Liver (tissue), 9 donors: ENCODE results near the gene PLOD3. TPM values are rescaled to one million over a fixed set of nuclear protein-coding genes. Genes with fewer than 3 reads are reported as not detected.

Source experiments
- DNase-seq: peaks from one replicate; pipeline ENCODE4 v3.0.0-alpha.2; 2017; ENCODE audit warnings: low spot score
- H3K27ac ChIP-seq, 2 donors: one replicate each; pipeline ENCODE4 v1.7.0; 2013; ENCODE audit warnings: inconsistent platforms in 2 of 2, low read length in 2 of 2, control low read depth in 1 of 2, low read depth in 1 of 2, mild to moderate bottlenecking in 1 of 2
- H3K27me3 ChIP-seq, 4 donors: one replicate each; pipeline versions ENCODE4 v1.6.1 to v1.7.0; 2013; ENCODE audit warnings: low read length in 3 of 4, inconsistent platforms in 1 of 4, mild to moderate bottlenecking in 1 of 4, moderate library complexity in 1 of 4; ENCODE audit not compliant: control insufficient read depth in 4 of 4, insufficient read depth in 4 of 4
- H3K36me3 ChIP-seq, 4 donors: one replicate each; pipeline versions ENCODE4 v1.6.1 to v1.7.0; 2013; ENCODE audit warnings: low read length in 3 of 4, mild to moderate bottlenecking in 3 of 4, low read depth in 1 of 4, moderate library complexity in 1 of 4; ENCODE audit not compliant: control insufficient read depth in 4 of 4, insufficient read depth in 3 of 4
- H3K4me1 ChIP-seq, 4 donors: one replicate each; pipeline versions ENCODE4 v1.6.1 to v1.7.0; 2013; ENCODE audit warnings: low read length in 3 of 4, mild to moderate bottlenecking in 3 of 4, moderate library complexity in 1 of 4; ENCODE audit not compliant: control insufficient read depth in 4 of 4, insufficient read depth in 4 of 4
- H3K4me3 ChIP-seq, 3 donors: one replicate each; pipeline versions ENCODE4 v1.6.1 to v1.7.0; 2013; ENCODE audit warnings: low read length in 3 of 3, control low read depth in 1 of 3, low read depth in 1 of 3, mild to moderate bottlenecking in 1 of 3
- H3K9ac ChIP-seq, 2 donors: one replicate each; pipeline ENCODE4 v1.7.0; 2013; ENCODE audit warnings: low read length in 2 of 2, mild to moderate bottlenecking in 2 of 2, moderate library complexity in 2 of 2, control low read depth in 1 of 2, low read depth in 1 of 2
- H3K9me3 ChIP-seq, 4 donors: one replicate each; pipeline versions ENCODE4 v1.6.1 to v1.7.0; 2013; ENCODE audit warnings: low read length in 3 of 4; ENCODE audit not compliant: control insufficient read depth in 4 of 4
- EGR1 ChIP-seq, 2 donors: IDR thresholded peaks; 2 replicates each; pipeline ENCODE4 v1.6.1; 2016 to 2018; ENCODE audit warnings: antibody characterized with exemption in 2 of 2, low read depth in 2 of 2
- FOXA1 ChIP-seq: IDR thresholded peaks from 2 replicates; pipeline ENCODE4 v1.6.1; 2016; ENCODE audit warnings: antibody characterized with exemption
- FOXA2 ChIP-seq: IDR thresholded peaks from 2 replicates; pipeline ENCODE4 v1.6.1; 2016; ENCODE audit warnings: antibody characterized with exemption
- GABPA ChIP-seq, 2 donors: IDR thresholded peaks in 1 of 2; conservative IDR thresholded peaks in 1 of 2; 2 replicates each; pipeline ENCODE4 v1.6.1; 2016; ENCODE audit warnings: antibody characterized with exemption in 2 of 2, mild to moderate bottlenecking in 1 of 2, moderate library complexity in 1 of 2
- HNF4A ChIP-seq, 2 donors: conservative IDR thresholded peaks; 2 replicates each; pipeline ENCODE4 v1.6.1; 2016; ENCODE audit warnings: antibody characterized with exemption in 2 of 2, mild to moderate bottlenecking in 2 of 2
- HNF4G ChIP-seq: IDR thresholded peaks from 2 replicates; pipeline ENCODE4 v1.6.1; 2016; ENCODE audit warnings: antibody characterized with exemption
- JUND ChIP-seq, 2 donors: IDR thresholded peaks; 2 replicates each; pipeline ENCODE4 v1.6.1; 2016; ENCODE audit warnings: antibody characterized with exemption in 2 of 2
- NR2F2 ChIP-seq: IDR thresholded peaks from 2 replicates; pipeline ENCODE4 v1.6.1; 2016; ENCODE audit warnings: antibody characterized with exemption
- RAD21 ChIP-seq, 2 donors: IDR thresholded peaks; 2 replicates each; pipeline ENCODE4 v1.6.1; 2016; ENCODE audit warnings: antibody characterized with exemption in 2 of 2, mild to moderate bottlenecking in 2 of 2
- RXRA ChIP-seq, 2 donors: IDR thresholded peaks; 2 replicates each; pipeline ENCODE4 v1.6.1; 2017 to 2018; ENCODE audit warnings: antibody characterized with exemption in 2 of 2, mild to moderate bottlenecking in 1 of 2
- SP1 ChIP-seq: IDR thresholded peaks from 2 replicates; pipeline ENCODE4 v1.6.1; 2018; ENCODE audit warnings: antibody characterized with exemption, mild to moderate bottlenecking
- TAF1 ChIP-seq: conservative IDR thresholded peaks from 2 replicates; pipeline ENCODE4 v1.6.1; 2016; ENCODE audit warnings: antibody characterized with exemption, mild to moderate bottlenecking
- YY1 ChIP-seq: IDR thresholded peaks from 2 replicates; pipeline ENCODE4 v1.6.1; 2016; ENCODE audit warnings: antibody characterized with exemption, mild to moderate bottlenecking
- WGBS: extraction: QIAGEN DNeasy Blood & Tissue Kit; methylation state at CpG from one replicate; pipeline ENCODE4 v1.1.7; 2013; 5-methylcytosine and 5-hydroxymethylcytosine counted together
- polyA plus RNA-seq, 2 donors: library from polyadenylated mRNA; stranded (reverse) in 1 of 2; unstranded in 1 of 2; fragments of 200-250 nt in 1 of 2; fragments of >200 nt in 1 of 2; fragmentation: Nextera tagmentation in 1 of 2; extraction: Ambion mirVana in 1 of 2; gene quantifications; one replicate each; pipeline versions ENCODE4 v1.2.1 to v1.2.3, GENCODE V29; 2013 to 2015
- total RNA-seq, 2 donors: library from RNA; depleted of rRNA; stranded (reverse); fragments of >200 nt; gene quantifications; one replicate each; pipeline ENCODE4 v1.2.3, GENCODE V29; 2014
- TF ChIP-seq, protein P1 (sequence below): IDR thresholded peaks from 2 replicates; pipeline ENCODE4 v1.6.1; 2016; ENCODE audit warnings: antibody characterized with exemption
- TF ChIP-seq, protein P2 (sequence below): IDR thresholded peaks from 2 replicates; pipeline ENCODE4 v1.6.1; 2016; ENCODE audit warnings: antibody characterized with exemption
- TF ChIP-seq, protein P3 (sequence below): fragments of 150-350 bp; IDR thresholded peaks from 2 replicates; pipeline ENCODE4 v1.5.1; 2017; ENCODE audit warnings: improper control_type of control experiment, low read depth, low read length; ENCODE audit not compliant: missing input control
- TF ChIP-seq, protein P4 (sequence below): IDR thresholded peaks from 2 replicates; pipeline ENCODE4 v1.6.1; 2016; ENCODE audit warnings: antibody characterized with exemption
- TF ChIP-seq, protein P5 (sequence below): IDR thresholded peaks from 2 replicates; pipeline ENCODE4 v1.6.1; 2016; ENCODE audit warnings: antibody characterized with exemption, mild to moderate bottlenecking
- donor health status: healthy.
- donor health status: healthy.
- donor health status: healthy.
- donor health status: healthy.
- donor health status: healthy.

PLOD3 gene
- total and polyA plus RNA-seq, 4 donors: 19.4 to 42.9 (median 27.7) TPM

DNA sequence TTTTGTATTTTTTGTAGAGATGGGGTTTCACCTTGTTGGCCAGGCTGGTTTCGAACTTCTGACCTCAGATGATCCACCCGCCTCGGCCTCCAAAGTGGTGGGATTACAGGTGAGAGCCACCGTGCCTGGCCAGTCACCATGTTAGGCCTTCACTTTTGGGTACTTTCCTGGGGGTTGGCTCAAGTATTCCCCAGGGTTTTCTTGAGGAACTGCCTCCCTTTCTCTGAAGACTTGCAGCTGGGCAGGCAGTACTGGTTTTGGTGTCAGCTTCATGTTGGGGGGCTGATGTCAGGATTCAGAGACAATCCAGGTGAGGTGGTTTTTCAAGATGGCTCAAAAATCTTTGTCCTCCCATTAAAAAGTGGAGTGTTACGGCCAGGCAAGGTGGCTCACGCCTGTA, 8.3 kb upstream of the PLOD3 start:
- H3K27me3 ChIP-seq: no peaks in the 10 kb centered on the region
- no peaks in the 10 kb centered on the region for H3K9me3 ChIP-seq
- 98% methylated on average over 6 of the region's 6 CpGs for WGBS
- H3K36me3 ChIP-seq: peaks cover 19 to 35% (median 24%) of the 10 kb centered on the region in 4 donors
- DNase-seq: no peak
- TF ChIP-seq HNF4A (conservative IDR thresholded peaks at IDR 0.05): no peak
- no peak for TF ChIP-seq RXRA (IDR thresholded peaks at IDR 0.05)
- no peak for TF ChIP-seq EGR1 (IDR thresholded peaks at IDR 0.05; ENCODE audit: low read depth in 2 of 2)
- TF ChIP-seq GABPA (IDR thresholded peaks at IDR 0.05 in 1 of 2, conservative IDR thresholded peaks at IDR 0.05 in 1 of 2): no peak
- TF ChIP-seq, protein P1, sequence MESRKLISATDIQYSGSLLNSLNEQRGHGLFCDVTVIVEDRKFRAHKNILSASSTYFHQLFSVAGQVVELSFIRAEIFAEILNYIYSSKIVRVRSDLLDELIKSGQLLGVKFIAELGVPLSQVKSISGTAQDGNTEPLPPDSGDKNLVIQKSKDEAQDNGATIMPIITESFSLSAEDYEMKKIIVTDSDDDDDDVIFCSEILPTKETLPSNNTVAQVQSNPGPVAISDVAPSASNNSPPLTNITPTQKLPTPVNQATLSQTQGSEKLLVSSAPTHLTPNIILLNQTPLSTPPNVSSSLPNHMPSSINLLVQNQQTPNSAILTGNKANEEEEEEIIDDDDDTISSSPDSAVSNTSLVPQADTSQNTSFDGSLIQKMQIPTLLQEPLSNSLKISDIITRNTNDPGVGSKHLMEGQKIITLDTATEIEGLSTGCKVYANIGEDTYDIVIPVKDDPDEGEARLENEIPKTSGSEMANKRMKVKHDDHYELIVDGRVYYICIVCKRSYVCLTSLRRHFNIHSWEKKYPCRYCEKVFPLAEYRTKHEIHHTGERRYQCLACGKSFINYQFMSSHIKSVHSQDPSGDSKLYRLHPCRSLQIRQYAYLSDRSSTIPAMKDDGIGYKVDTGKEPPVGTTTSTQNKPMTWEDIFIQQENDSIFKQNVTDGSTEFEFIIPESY: no peak
- TF ChIP-seq YY1: no peak
- TF ChIP-seq, protein P2, sequence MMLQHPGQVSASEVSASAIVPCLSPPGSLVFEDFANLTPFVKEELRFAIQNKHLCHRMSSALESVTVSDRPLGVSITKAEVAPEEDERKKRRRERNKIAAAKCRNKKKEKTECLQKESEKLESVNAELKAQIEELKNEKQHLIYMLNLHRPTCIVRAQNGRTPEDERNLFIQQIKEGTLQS: no peak
- TF ChIP-seq FOXA1: no peak
- no peak for TF ChIP-seq TAF1
- H3K27ac ChIP-seq: no peak overlapping the region
- no peak overlapping the region for H3K9ac ChIP-seq
- no peak overlapping the region for H3K4me3 ChIP-seq
- peaks cover 7 to 21% (median 10%) of the 10 kb centered on the region in 4 donors for H3K4me1 ChIP-seq

DNA sequence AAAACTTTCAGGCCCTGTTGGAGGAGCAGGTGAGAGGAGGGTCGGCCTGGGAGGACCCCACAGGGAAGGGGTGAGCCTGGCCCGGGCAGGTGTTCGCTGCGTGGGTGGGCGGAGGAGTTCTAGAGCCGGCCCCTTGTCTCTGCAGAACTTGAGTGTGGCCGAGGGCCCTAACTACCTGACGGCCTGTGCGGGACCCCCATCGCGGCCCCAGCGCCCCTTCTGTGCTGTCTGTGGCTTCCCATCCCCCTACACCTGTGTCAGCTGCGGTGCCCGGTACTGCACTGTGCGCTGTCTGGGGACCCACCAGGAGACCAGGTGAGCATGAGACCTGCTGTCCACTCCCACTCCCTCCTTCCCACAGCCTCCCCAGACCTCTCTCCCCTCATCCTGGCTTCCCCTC, 6.1 kb upstream of the PLOD3 start:
- no peaks in the 10 kb centered on the region for H3K9me3 ChIP-seq
- H3K36me3 ChIP-seq: peaks cover 19 to 35% (median 24%) of the 10 kb centered on the region in 4 donors
- H3K4me3 ChIP-seq: no peak overlapping the region
- no peak overlapping the region for H3K27ac ChIP-seq
- 97% methylated on average over 15 of the region's 15 CpGs for WGBS
- H3K9ac ChIP-seq: no peak overlapping the region
- H3K27me3 ChIP-seq: no peaks in the 10 kb centered on the region
- TF ChIP-seq, protein P1: no peak
- TF ChIP-seq HNF4A (conservative IDR thresholded peaks at IDR 0.05) (no peak), RAD21 (IDR thresholded peaks at IDR 0.05) (no peak), GABPA (IDR thresholded peaks at IDR 0.05 in 1 of 2, conservative IDR thresholded peaks at IDR 0.05 in 1 of 2) (no peak), FOXA2 (no peak), TAF1 (no peak), SP1 (no peak), HNF4G (no peak), RXRA (IDR thresholded peaks at IDR 0.05) (no peak), EGR1 (IDR thresholded peaks at IDR 0.05; ENCODE audit: low read depth in 2 of 2) (no peak), YY1 (no peak), JUND (IDR thresholded peaks at IDR 0.05) (no peak), NR2F2 (no peak), FOXA1 (no peak)
- TF ChIP-seq, protein P3, sequence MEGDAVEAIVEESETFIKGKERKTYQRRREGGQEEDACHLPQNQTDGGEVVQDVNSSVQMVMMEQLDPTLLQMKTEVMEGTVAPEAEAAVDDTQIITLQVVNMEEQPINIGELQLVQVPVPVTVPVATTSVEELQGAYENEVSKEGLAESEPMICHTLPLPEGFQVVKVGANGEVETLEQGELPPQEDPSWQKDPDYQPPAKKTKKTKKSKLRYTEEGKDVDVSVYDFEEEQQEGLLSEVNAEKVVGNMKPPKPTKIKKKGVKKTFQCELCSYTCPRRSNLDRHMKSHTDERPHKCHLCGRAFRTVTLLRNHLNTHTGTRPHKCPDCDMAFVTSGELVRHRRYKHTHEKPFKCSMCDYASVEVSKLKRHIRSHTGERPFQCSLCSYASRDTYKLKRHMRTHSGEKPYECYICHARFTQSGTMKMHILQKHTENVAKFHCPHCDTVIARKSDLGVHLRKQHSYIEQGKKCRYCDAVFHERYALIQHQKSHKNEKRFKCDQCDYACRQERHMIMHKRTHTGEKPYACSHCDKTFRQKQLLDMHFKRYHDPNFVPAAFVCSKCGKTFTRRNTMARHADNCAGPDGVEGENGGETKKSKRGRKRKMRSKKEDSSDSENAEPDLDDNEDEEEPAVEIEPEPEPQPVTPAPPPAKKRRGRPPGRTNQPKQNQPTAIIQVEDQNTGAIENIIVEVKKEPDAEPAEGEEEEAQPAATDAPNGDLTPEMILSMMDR: no peak
- TF ChIP-seq, protein P4, sequence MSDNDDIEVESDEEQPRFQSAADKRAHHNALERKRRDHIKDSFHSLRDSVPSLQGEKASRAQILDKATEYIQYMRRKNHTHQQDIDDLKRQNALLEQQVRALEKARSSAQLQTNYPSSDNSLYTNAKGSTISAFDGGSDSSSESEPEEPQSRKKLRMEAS: no peak
- TF ChIP-seq, protein P2: no peak
- TF ChIP-seq, protein P5, sequence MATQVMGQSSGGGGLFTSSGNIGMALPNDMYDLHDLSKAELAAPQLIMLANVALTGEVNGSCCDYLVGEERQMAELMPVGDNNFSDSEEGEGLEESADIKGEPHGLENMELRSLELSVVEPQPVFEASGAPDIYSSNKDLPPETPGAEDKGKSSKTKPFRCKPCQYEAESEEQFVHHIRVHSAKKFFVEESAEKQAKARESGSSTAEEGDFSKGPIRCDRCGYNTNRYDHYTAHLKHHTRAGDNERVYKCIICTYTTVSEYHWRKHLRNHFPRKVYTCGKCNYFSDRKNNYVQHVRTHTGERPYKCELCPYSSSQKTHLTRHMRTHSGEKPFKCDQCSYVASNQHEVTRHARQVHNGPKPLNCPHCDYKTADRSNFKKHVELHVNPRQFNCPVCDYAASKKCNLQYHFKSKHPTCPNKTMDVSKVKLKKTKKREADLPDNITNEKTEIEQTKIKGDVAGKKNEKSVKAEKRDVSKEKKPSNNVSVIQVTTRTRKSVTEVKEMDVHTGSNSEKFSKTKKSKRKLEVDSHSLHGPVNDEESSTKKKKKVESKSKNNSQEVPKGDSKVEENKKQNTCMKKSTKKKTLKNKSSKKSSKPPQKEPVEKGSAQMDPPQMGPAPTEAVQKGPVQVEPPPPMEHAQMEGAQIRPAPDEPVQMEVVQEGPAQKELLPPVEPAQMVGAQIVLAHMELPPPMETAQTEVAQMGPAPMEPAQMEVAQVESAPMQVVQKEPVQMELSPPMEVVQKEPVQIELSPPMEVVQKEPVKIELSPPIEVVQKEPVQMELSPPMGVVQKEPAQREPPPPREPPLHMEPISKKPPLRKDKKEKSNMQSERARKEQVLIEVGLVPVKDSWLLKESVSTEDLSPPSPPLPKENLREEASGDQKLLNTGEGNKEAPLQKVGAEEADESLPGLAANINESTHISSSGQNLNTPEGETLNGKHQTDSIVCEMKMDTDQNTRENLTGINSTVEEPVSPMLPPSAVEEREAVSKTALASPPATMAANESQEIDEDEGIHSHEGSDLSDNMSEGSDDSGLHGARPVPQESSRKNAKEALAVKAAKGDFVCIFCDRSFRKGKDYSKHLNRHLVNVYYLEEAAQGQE: no peak
- peaks cover 14 to 25% (median 21%) of the 10 kb centered on the region in 4 donors for H3K4me1 ChIP-seq
- no peak for DNase-seq
